Fibroblast of the conjunctiva (primary cell): Measurements from ENCODE around the gene OR52I2.

ENCODE experiments used
- DNase-seq: peaks from one replicate; pipeline ENCODE4 v3.0.0-alpha.2; 2010; ENCODE audit warnings: low read depth

OR52I2 gene

DNA sequence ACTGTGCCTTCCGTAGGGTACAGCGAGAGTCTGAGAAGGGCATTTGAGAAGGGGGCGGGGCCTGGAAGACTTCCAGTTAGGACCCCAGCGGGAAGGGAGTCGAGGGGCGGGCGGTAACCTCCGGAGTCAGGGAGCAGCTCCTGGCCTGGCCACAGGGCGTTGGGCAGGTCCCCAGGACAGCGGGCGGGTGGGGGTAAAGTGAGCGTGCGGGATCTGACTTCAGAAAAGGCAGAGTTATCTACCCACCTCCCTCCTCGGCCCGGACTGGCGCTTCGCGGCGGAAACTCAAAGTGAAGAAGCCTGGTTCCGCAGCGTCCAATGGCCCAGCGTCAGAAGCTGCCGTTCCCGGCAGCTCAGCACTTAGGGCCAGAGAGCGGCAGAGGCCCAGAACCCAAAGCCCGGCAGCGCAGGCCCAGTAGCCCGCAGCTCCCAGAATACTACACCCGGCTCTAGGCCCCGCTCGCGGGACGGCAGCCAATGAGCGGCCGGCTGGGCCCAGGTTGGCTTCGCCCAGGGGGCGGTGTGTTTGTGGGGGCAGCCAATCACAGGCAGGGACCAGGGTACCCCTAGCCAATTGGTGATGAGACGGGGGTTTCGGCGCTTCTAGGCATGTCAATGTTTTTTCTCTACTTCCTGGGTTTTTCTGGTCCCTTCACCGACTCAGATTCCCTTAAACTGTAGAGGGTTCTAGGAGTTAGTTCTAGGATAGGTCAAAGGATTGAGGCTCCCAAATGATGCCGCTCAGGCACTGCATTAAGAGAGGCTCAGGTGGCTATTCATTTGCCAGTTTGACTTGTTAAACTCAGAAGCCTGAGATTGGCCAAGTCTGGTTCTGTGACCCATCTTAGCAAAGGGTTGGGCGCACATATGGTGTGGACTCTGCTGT lies 26.5 kb downstream of the OR52I2 start, which contains the start of gene TRIM68:
TRIM68 (minus strand) TSS at position 451 of the 886 bp plus-strand sequence. CDS start 2,727 bp downstream, outside the sequence.
- peak; percentile 91 for DNase-seq

DNA sequence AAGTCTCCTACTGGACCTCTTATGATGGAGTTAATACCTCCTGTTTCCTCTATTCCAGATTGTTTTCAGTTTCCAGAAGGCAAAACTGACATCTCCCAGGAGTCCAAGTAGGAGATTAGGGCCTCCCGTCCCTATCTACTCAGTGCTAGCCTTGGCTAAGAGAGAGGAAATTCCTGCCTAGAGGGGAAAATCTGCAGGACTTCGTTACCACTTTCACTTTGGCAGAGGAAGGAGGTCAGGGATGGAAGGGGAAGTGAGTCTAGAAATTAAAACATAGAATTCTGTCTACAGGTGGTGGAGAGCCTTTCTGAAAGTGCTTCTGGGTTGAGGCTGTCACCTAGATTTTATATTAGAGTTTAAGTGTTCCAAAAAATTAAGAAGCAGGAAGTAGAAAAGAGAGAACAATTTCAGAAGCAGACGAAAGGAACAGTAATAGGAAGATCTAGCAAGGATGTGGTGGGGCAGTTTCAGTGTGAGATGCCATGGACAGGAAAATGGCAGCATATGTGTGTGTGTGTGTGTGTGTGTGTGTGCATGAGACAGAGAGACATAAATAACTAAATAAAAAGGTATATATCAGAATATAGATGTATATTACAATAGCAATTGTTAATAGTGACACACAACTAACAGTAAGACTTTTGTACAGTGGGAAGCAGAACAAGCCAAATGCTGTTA lies 28.9 kb downstream of the OR52I2 start:
- DNase-seq = no peak

DNA sequence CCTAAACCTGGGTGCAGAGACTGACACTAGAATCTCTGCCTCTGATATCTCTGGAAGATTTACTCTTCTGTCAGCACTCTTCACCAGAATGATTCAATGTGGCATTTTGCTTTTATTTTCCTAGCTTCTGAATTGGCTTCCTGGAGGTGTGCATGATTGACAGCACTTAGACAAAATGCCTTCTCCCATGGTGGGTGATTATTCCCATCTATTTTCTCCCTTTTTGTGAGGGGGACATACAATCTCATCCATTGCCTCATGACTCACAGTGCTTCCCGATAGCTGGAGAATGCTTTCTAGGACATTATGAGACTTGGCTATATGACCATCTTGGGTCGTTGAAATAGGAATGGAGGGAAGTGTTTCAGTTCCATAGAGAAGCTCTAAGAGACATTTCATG lies 30.4 kb downstream of the OR52I2 start:
- no peak for DNase-seq

DNA sequence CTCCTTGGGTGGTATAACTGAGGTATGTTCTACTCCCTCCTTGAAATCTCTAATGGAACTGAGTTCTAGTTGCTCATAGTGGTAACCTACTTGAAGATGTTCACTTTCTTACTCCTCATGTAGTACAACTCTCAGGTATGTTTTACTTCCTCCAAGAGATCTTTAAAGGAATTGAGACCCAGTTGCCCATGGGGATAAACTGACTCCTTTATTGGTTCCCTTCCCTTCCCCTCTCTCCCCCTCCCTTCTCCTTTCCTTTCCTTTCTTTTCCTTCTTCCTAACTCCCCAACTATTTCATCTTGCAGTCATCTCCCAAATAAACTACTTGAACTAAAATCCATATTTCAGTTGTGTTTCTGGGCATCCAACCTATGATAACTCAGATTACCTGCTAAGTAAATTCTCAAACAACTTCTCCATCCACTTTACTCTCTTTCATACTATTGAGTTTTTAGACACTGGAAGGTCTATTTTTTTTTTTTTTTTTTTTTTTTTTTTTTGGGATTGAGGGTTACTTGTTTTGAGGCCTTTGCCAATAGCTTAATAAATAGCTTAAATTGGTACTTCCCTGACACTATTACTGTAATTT lies 34.4 kb downstream of the OR52I2 start:
- DNase-seq = no peak

DNA sequence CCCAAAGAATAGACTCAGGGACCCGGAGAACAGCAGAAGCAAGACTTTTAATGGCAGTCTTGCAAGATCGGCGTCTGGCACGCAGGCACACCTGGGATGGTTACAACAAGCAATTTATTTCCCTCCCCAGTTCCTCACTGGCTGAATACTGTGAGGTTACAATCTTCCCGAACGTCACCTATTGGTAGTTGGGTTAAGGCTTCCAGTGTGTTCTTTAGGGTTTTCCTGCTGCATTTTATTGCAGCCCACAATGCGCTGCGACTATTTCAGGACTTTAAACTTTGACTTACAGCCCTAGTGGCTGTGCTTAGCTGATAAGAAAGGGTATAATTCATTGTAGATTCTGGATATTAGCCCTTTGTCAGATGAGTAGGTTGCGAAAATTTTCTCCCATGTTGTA lies 38.0 kb downstream of the OR52I2 start:
- DNase-seq = no peak

DNA sequence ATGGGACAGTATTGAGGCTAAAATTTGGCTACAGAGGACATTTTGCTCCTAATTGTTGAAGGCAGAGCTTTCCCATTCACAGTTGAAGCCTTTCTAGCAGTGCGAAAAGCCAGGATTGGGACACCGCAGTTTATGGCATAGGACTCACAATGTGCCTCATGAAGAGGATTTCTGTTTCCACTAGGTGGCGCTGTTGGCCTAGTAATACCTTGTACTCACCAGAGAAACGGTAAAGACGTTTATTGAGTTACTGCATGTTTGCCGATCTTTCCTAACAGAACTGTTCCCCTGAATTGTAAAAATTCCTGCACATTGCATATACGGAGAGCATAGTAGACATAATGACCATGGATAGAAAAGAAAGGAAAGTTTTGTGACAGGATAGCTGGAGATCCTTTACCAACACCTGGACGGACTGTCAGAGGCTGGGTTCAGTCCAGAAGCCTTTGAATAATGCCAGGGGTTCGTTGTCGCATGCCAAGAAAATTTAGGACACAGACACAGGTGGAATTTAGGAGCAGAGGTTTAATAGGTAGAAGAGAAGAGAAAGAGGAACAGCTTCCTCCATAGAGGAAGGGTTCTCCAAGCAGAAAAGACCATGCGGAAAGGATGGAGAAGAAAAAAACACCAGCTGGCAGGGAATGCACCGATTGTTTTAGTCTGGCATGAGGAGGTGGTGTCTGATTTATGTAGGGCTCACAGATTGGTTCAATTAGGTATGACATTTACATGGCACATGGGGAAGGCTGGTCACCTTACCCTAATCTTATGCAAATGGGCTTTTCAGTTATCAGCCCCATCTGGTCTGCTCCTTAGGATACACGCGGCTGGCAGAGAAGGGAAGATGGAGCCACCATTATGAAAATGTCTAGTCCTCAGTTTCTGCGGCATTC lies 44.9 kb downstream of the OR52I2 start:
- peak; percentile 55 for DNase-seq

DNA sequence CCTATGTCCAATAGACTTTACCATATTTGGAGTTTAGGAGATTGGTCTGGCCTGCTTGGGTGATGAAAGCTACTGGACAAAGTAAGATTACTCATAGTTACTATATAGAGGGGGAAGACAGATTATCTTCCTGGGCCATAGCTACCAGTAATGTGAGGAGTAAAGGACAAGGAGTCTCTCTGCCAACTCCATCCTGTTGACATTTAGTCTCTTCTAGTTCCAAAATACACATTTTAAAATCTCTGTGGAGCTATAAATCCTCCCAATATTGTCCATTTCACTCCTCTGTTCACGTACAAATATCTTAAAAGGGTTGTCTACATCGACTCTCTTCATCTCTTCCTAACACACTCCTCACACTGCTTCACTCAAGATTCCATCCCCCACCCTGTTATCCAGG lies 54.6 kb downstream of the OR52I2 start:
- DNase-seq = no peak

DNA sequence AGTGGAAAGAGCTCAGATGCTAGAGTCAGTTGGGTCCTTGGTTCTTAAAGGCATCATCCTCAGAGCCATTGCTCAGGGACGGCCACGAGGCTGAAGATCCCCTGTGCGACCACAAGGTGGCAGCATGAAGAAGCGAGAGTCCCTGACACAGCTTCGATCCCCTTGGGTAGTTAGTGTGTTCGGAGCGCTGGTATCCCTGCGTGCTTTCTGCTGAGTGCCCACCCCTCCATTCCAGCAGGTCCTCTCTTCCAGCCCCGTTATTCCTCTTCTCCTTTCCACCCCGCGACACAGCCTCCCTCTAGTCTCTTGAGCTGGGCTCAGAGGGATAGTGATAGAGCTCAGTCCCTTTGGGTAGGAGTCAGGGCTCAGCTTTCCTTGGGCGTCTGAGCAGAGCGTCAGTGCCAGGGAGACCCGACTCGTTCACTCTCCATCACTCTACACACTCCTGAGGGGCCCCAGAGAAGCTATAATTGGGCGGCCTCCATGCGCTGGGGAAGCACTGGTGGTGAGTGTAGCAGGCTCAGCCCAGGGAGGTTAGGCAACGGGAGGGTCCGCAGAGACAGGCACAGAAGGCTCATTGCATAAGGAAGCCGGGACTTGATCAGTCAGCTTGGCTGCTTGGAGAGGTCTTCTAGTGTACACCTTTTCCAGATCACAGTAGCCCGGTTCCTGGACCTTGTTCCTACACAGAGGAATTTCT lies 55.6 kb downstream of the OR52I2 start, which contains the start of gene OR51D1:
OR51D1 (plus strand) TSS at position 516 of the 700 bp plus-strand sequence. CDS start 2,314 bp downstream, outside the sequence.
- DNase-seq = peak; percentile 37

DNA sequence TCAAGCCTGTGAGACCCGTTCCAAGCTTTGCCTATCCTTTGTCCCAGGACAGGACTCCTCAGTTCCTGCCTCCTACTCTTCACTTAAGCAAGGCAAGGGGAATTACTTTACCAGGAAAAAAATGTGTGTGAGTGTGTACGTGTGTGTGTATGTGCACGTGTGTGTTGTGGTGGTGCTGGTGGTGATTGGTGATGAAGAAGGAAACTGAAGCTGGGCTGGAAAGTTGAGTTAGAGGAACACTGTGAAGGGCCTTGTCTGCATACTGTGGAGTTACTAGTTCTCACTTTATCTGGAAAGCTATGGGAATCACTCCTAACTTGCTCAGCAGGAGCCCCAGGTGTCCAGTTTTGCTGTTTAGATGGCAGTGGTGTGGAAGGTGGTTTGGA lies 56.1 kb downstream of the OR52I2 start:
- no peak for DNase-seq

DNA sequence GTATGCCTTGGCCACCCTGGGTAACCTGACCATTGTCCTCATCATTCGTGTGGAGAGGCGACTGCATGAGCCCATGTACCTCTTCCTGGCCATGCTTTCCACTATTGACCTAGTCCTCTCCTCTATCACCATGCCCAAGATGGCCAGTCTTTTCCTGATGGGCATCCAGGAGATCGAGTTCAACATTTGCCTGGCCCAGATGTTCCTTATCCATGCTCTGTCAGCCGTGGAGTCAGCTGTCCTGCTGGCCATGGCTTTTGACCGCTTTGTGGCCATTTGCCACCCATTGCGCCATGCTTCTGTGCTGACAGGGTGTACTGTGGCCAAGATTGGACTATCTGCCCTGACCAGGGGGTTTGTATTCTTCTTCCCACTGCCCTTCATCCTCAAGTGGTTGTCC lies 58.4 kb downstream of the OR52I2 start:
- DNase-seq = no peak

DNA sequence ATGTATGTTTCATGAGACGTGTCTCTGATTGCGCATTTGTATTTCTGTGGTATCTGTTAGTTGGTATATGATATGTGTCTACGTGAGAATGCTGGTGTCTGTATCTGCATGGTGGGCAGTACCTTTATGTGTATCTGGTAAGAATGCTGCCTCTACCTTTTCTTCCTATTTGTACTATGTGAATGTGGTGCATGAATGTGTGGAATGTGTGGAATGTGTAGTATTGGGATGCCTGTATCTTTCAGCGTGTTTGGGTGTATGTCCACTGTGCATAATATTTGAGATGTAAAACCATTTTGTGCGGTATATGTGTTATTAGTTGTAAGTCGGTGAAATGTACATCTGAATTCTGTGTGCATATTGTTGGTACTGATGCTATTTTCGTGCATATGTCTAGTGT lies 60.0 kb downstream of the OR52I2 start:
- DNase-seq = no peak

DNA sequence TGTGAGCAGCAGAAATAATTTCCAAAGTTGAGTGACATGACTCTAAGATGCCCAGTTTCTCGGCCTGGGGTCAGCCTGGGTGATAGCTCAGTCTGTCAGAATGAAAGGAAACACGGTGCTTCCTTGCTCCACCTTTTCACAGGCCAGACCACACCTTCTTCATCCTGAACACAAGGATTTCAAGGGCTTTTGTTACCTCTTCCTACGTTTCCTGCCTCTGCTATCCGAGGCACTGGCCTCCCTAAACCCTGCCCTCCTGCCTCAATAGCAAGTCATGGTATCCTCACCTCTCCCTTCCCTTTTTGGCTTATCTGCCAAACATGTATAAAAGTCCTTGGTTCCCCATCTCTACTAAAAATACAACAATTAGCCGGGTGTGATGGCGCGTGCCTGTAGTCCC lies 60.5 kb downstream of the OR52I2 start:
- no peak for DNase-seq
